Panc1 (cell line): ENCODE measurements around the gene FBP1.

Experiments used
- CTCF ChIP-seq: fragments of 450-650 bp; IDR thresholded peaks from 2 replicates; pipeline ENCODE4 v1.5.1; 2017; ENCODE audit warnings: mild to moderate bottlenecking
- POLR2AphosphoS5 ChIP-seq: IDR thresholded peaks from 2 replicates; pipeline ENCODE4 v1.6.1; 2012; ENCODE audit warnings: mild to moderate bottlenecking, low read depth, low read length, moderate library complexity
- TF ChIP-seq, protein P1 (sequence below), 2 experiments: IDR thresholded peaks; 2 replicates each; pipeline ENCODE4 v1.6.1; 2011 to 2012; ENCODE audit warnings: low read depth in 2 of 2, control low read depth in 1 of 2, low read length in 1 of 2, mild to moderate bottlenecking in 1 of 2, moderate library complexity in 1 of 2; ENCODE audit not compliant: insufficient read depth in 1 of 2

- no peak for TF ChIP-seq CTCF
- no peak for TF ChIP-seq POLR2AphosphoS5
- TF ChIP-seq, protein P1, sequence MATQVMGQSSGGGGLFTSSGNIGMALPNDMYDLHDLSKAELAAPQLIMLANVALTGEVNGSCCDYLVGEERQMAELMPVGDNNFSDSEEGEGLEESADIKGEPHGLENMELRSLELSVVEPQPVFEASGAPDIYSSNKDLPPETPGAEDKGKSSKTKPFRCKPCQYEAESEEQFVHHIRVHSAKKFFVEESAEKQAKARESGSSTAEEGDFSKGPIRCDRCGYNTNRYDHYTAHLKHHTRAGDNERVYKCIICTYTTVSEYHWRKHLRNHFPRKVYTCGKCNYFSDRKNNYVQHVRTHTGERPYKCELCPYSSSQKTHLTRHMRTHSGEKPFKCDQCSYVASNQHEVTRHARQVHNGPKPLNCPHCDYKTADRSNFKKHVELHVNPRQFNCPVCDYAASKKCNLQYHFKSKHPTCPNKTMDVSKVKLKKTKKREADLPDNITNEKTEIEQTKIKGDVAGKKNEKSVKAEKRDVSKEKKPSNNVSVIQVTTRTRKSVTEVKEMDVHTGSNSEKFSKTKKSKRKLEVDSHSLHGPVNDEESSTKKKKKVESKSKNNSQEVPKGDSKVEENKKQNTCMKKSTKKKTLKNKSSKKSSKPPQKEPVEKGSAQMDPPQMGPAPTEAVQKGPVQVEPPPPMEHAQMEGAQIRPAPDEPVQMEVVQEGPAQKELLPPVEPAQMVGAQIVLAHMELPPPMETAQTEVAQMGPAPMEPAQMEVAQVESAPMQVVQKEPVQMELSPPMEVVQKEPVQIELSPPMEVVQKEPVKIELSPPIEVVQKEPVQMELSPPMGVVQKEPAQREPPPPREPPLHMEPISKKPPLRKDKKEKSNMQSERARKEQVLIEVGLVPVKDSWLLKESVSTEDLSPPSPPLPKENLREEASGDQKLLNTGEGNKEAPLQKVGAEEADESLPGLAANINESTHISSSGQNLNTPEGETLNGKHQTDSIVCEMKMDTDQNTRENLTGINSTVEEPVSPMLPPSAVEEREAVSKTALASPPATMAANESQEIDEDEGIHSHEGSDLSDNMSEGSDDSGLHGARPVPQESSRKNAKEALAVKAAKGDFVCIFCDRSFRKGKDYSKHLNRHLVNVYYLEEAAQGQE (IDR thresholded peaks at IDR 0.05; ENCODE audit: insufficient read depth in 1 of 2, low read depth in 2 of 2, low read length in 1 of 2) = no peak
These were observed 27.7 kb downstream of the FBP1 start for GRCh38 chr9:94611638-94612068.
